Muscle of leg (tissue), 16 donors: Measurements from ENCODE around the gene ZNF92. TPM values are rescaled to one million over a fixed set of nuclear protein-coding genes. Genes with fewer than 3 reads are reported as not detected.
"Not testable (repeated sequence)": the region's sequence is repeated elsewhere in the genome, so short reads cannot be mapped to it uniquely, and the experiment has no call there.

Source experiments
- DNase-seq: peaks from one replicate; pipeline ENCODE4 v3.0.0; 2013
- H3K27ac ChIP-seq: one replicate; pipeline ENCODE4 v1.5.1; 2013; ENCODE audit warnings: mild to moderate bottlenecking, low read length, control low read depth
- H3K27me3 ChIP-seq: one replicate; pipeline ENCODE4 v1.6.1; 2013; ENCODE audit warnings: low read length; ENCODE audit not compliant: control insufficient read depth, insufficient read depth
- H3K36me3 ChIP-seq: one replicate; pipeline ENCODE4 v1.6.1; 2013; ENCODE audit warnings: low read length; ENCODE audit not compliant: control insufficient read depth, insufficient read depth
- H3K4me1 ChIP-seq: one replicate; pipeline ENCODE4 v1.6.1; 2013; ENCODE audit warnings: low read length; ENCODE audit not compliant: control insufficient read depth, insufficient read depth
- H3K4me3 ChIP-seq: one replicate; pipeline ENCODE4 v1.5.1; 2013; ENCODE audit warnings: low read length, control low read depth
- H3K9me3 ChIP-seq: replicated peaks from 2 replicates; pipeline ENCODE4 v1.6.1; 2013; ENCODE audit warnings: low read depth, low read length; ENCODE audit not compliant: control insufficient read depth
- WGBS: methylation state at CpG from one replicate; pipeline ENCODE4 v1.1.5; 2013; ENCODE audit warnings: missing lambda C conversion rate; ENCODE audit not compliant: insufficient coverage; 5-methylcytosine and 5-hydroxymethylcytosine counted together
- long read RNA-seq, 11 donors: transcript quantifications; one replicate each; lab custom pipeline, GENCODE V29; 2026
- polyA plus RNA-seq, 8 donors: library from polyadenylated mRNA; unstranded; fragments of 120-200 nt; gene quantifications; one replicate each; pipeline versions ENCODE4 v1.2.1 to v1.2.3, GENCODE V29; 2013; ENCODE audit warnings: inconsistent platforms in 1 of 8, low replicate concordance in 1 of 8; ENCODE audit not compliant: insufficient read length in 8 of 8, insufficient read depth in 1 of 8
- total RNA-seq: library from RNA; stranded (reverse); fragments of 120-200 nt; gene quantifications from one replicate; pipeline ENCODE4 v1.2.4, GENCODE V29; 2013

ZNF92 gene
- total RNA-seq, result 8.7 TPM
- polyA plus RNA-seq, result 10 to 100 TPM in 3 of 8 donors, 1 to 10 TPM in 5; 7.4 to 11.0 (median 9.6) TPM
- long read RNA-seq, donor 1, partial matches to known transcripts, result 0 of 1 reads
- long read RNA-seq, donor 1, other reads (novel, unspliced or antisense), result 0 of 1 reads
- long read RNA-seq, donor 2, result 0 reads
- long read RNA-seq, donor 3, partial matches to known transcripts, result 0 of 5 reads
- long read RNA-seq, donor 3, other reads (novel, unspliced or antisense), result 0 of 5 reads
- long read RNA-seq, donor 4, partial matches to known transcripts, result 0 of 2 reads
- long read RNA-seq, donor 4, other reads (novel, unspliced or antisense), result 0 of 2 reads
- long read RNA-seq, donor 5, partial matches to known transcripts, result 0 of 4 reads
- long read RNA-seq, donor 5, other reads (novel, unspliced or antisense), result 0 of 4 reads
- long read RNA-seq, donor 6, transcript ZNF92-201 (4 exons, 3,210 nt), result major isoform, 5 of 5 reads
- long read RNA-seq, donor 6, partial matches to known transcripts, result 0 of 5 reads
- long read RNA-seq, donor 6, other reads (novel, unspliced or antisense), result 0 of 5 reads
- long read RNA-seq, donor 7, partial matches to known transcripts, result 0 of 2 reads
- long read RNA-seq, donor 7, other reads (novel, unspliced or antisense), result 0 of 2 reads
- long read RNA-seq, donor 8, partial matches to known transcripts, result 0 of 1 reads
- long read RNA-seq, donor 8, other reads (novel, unspliced or antisense), result 0 of 1 reads
- long read RNA-seq, donor 9, partial matches to known transcripts, result 0 of 6 reads
- long read RNA-seq, donor 9, other reads (novel, unspliced or antisense), result 0 of 6 reads
- long read RNA-seq, donor 10, transcript ZNF92-201 (4 exons, 3,210 nt), result major isoform, 5 of 5 reads
- long read RNA-seq, donor 10, partial matches to known transcripts, result 0 of 5 reads
- long read RNA-seq, donor 10, other reads (novel, unspliced or antisense), result 0 of 5 reads
- long read RNA-seq, donor 11, partial matches to known transcripts, result 7 of 11 reads
- long read RNA-seq, donor 11, other reads (novel, unspliced or antisense), result 0 of 11 reads

DNA sequence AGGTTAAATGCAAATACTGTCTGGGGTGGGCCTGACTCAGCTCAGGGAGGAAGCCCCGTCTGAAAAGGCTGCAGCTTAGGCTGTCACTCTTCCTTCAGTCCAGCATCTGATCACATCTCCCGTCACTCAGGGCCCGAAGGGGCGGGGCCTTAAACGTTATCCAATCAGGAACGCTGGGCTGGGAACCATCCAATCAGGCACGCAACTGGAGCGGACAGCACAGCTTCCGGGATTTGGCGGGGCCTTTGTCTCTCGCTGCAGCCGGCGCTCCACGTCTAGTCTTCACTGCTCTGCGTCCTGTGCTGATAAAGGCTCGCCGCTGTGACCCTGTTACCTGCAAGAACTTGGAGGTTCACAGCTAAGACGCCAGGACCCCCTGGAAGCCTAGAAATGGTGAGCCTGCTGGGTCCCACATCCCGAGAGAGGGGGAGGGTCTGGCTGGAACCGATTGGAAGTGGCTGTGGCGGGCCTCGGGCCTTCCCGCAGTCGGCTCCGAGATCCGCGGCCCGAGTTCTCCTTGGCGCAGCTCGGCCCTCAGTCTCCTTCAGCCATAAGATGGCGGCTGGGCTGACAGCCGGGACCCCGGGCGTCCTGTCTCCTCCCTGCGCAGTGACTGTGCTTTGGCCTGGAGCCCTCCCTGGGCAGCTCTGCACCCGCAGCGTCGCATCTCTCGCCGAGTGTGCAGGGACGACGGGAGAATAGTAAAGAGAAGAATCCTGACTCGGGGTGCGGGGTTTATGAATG is at the start of gene ZNF92:
Gene ZNF92 (plus strand): TSS at position 248 of the 744 bp plus-strand sequence. CDS start 143 bp downstream, at position 391.
- no peaks in the 10 kb centered on the region for H3K27me3 ChIP-seq
- H3K4me3 ChIP-seq, result peak within 1 kb of the TSS; percentile 79
- DNase-seq, result peak; percentile 99
- peaks cover 5% of the 10 kb centered on the region for H3K4me1 ChIP-seq
- H3K9me3 ChIP-seq, result no peaks in the 10 kb centered on the region
- H3K36me3 ChIP-seq, result peaks cover 4% of the 10 kb centered on the region
- WGBS, result under 1% methylated on average over 34 of the region's 44 CpGs
- H3K27ac ChIP-seq, result peak within 1 kb of the TSS; percentile 97

DNA sequence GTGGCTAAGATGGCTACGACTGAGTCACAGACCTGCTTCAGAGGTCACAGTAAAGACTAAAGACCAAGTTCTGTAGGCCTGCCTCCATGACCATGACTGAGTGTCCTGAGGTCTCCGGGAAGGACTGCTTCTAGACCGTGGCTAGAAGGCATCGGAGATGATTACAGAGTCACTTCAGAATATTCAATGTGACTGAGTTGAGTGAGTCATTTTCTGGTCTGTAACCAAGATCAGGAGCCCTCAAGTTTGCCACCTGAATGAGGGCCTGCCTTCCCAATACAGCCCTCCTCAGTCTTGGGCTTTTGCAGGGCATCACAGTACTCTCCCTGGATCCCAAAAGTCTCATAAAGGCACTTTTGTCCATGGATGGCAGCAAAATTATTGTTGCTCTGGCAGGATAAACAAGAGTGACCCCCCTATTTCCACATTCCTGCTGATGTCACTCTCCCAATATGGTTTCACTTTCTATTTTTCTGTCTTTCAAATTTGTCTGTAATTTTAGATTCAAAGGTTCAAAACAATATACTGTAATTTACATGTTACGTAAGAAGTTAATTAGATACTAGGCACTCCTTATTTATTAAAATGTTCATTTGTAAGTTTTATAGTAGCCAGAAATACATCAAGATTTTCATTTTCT is 47.7 kb upstream of the ZNF92 start:
- H3K9me3 ChIP-seq, result no peaks in the 10 kb centered on the region
- no peaks in the 10 kb centered on the region for H3K4me1 ChIP-seq
- H3K27ac ChIP-seq, result no peak overlapping the region
- no peaks in the 10 kb centered on the region for H3K27me3 ChIP-seq
- no peaks in the 10 kb centered on the region for H3K36me3 ChIP-seq
- H3K4me3 ChIP-seq, result no peak overlapping the region
- 100% methylated on average over 1 of the region's 5 CpGs for WGBS
- no peak for DNase-seq

GRCh38 chr7:65338346-65338745 is 35.3 kb upstream of the ZNF92 start:
- Histone ChIP-seq H3K36me3 (no peaks in the 10 kb centered on the region), H3K27ac (no peak overlapping the region), H3K9me3 (no peaks in the 10 kb centered on the region), H3K4me3 (no peak overlapping the region), H3K4me1 (no peaks in the 10 kb centered on the region), H3K27me3 (no peaks in the 10 kb centered on the region)
- no CpG with 5 or more reads among the region's 2 CpGs for WGBS
- no peak for DNase-seq

DNA sequence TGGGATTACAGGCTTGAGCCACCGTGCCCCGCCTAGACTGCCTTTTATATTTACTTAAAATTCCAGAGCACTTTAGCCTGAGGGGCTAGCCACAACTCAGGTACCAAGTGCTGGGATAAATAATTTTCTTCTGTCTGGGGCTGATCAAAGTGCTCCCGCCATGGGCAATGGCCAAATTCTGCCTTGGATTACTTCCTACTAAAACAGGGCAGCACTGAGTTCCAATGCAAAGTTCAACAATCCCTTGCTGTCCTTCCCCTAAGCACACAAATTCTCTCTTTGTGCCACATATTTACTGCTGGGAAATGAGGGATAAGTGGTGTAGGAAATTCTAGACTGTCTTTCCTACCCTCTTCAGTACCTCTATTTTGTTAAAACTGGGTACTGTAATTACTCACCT is 34.4 kb upstream of the ZNF92 start:
- H3K4me1 ChIP-seq, result no peaks in the 10 kb centered on the region
- no peak overlapping the region for H3K4me3 ChIP-seq
- H3K27me3 ChIP-seq, result no peaks in the 10 kb centered on the region
- no peaks in the 10 kb centered on the region for H3K36me3 ChIP-seq
- no peaks in the 10 kb centered on the region for H3K9me3 ChIP-seq
- 100% methylated on average over 2 of the region's 3 CpGs for WGBS
- H3K27ac ChIP-seq, result no peak overlapping the region
- no peak for DNase-seq

DNA sequence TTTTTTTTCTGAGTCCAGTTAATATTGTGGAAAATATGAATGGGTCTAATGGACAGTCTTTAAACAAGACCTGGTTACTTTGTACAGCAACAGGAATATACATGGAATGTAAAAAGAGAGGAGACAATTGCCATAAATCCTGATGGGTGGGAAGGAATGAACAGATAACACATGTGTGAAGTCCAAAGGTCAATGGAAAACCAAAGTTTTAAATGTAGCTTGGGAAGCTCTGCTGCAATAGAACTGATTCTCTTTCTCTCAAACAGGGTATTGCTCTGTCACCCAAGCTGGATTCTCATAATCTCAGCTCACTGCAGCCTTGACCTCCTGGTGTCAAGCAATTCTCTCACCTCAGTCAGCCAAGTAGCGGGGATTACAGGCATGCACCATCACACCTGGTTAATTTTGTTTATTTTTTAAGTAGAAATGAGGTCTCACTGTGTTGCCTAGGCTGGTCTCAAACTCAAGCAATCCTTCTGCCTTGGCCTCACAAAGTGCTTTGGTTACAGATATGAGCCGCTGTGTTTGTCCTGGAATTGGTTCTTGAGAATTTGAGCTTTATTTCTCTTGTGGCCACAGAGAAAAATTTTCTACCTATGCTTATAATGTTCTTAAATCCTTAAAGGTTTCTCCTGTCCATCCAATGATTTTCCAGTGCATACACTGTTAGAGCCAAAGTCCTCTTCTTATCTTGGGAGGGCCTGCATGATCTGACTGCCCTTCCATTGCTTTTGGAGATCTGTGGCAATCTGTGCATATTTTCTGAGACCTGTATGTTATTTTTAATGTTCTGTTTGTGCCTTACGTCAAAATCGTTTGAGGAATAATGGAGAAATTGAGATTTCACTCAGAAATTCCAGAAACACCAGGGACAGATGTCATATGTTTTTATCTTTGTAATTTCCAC is 30.7 kb upstream of the ZNF92 start:
- DNase-seq, result no peak
- no peaks in the 10 kb centered on the region for H3K27me3 ChIP-seq
- no peaks in the 10 kb centered on the region for H3K9me3 ChIP-seq
- no peak overlapping the region for H3K27ac ChIP-seq
- H3K36me3 ChIP-seq, result no peaks in the 10 kb centered on the region
- H3K4me1 ChIP-seq, result no peaks in the 10 kb centered on the region
- WGBS, result no CpG with 5 or more reads among the region's 4 CpGs
- no peak overlapping the region for H3K4me3 ChIP-seq

DNA sequence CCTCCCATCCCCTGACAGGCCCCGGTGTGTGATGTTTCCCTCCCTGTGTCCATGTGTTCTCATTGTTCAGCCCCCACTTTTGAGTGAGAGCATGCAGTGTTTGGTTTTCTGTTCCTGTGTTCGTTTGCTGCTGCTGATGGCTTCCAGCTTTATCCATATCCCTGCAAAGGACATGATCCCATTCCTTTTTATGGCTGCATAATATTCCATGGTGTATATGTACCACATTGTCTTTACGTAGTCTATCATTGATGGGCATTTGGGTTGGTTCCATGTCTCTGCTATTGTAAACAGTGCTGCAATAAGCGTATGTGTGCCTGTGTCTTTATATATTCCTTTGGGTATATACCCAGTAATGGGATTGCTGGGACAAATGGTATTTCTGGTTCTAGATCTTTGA is 29.1 kb upstream of the ZNF92 start:
- H3K4me1 ChIP-seq, H3K9me3 ChIP-seq, H3K27me3 ChIP-seq, DNase-seq, H3K4me3 ChIP-seq, H3K36me3 ChIP-seq, H3K27ac ChIP-seq: not testable (repeated sequence)
- WGBS, result 100% methylated on average over 1 of the region's 4 CpGs

GRCh38 chr7:65354263-65354662 is 19.4 kb upstream of the ZNF92 start:
- H3K36me3 ChIP-seq, result no peaks in the 10 kb centered on the region
- H3K4me1 ChIP-seq, result no peaks in the 10 kb centered on the region
- WGBS, result no CpG with 5 or more reads among the region's 4 CpGs
- no peaks in the 10 kb centered on the region for H3K27me3 ChIP-seq
- no peaks in the 10 kb centered on the region for H3K9me3 ChIP-seq
- H3K4me3 ChIP-seq, result no peak overlapping the region
- no peak for DNase-seq
- no peak overlapping the region for H3K27ac ChIP-seq

DNA sequence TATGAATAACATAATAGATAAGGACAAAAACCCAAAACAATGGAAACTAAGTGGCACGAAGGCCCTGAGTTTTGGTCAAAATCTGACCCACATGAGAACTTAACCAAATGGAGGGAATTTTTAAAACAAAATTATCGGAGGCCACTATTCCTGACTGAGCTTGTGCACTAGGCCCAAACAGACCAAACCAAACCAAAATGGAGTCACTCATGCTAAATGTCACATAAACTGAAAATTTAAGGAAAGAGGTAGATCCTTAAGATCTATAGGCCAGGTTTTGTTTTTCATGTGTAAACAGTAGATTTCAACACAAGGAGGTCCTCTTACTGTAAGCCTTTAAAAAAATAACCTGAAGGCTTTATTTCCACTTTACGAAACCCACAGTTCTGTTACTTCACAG is 3.8 kb upstream of the ZNF92 start:
- Histone ChIP-seq H3K4me1 (peaks cover 2% of the 10 kb centered on the region), H3K4me3 (no peak overlapping the region), H3K9me3 (no peaks in the 10 kb centered on the region), H3K27ac (no peak overlapping the region), H3K36me3 (no peaks in the 10 kb centered on the region), H3K27me3 (no peaks in the 10 kb centered on the region)
- no peak for DNase-seq
- no CpG with 5 or more reads among the region's 3 CpGs for WGBS

DNA sequence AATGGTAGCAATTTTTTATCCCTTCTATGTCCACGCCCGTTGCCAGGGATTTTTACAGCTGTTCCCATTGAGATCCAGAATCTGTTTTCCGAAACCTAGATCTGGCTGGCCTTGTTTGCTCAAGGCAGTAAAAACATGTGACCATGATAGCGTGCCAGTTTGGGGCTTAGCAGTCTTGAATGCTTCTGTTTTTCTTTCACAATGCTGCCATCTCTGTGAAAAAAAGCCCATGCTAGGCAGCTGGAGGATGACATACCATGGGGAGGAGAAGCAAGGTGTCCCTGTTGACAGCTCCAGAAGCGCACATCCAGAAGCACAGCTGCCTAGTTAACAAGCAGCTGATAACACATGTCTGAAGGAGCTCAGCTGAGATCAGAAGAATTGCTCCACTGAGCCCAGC is 2.2 kb upstream of the ZNF92 start:
- peaks cover 3% of the 10 kb centered on the region for H3K36me3 ChIP-seq
- peaks cover 5% of the 10 kb centered on the region for H3K4me1 ChIP-seq
- no peak overlapping the region for H3K27ac ChIP-seq
- H3K4me3 ChIP-seq, result no peak overlapping the region
- peak; percentile 74 for DNase-seq
- H3K9me3 ChIP-seq, result no peaks in the 10 kb centered on the region
- H3K27me3 ChIP-seq, result no peaks in the 10 kb centered on the region
- 61% methylated on average over 5 of the region's 5 CpGs for WGBS
